HG03095 (cell line): ENCODE results near the gene DMGDH.

ENCODE experiments used
- ATAC-seq: cut with Tn5 transposase; IDR thresholded peaks from one replicate; pipeline ENCODE4 v1.9.1; 2021; ENCODE audit warnings: moderate library complexity; ENCODE audit not compliant: unreplicated experiment

Gene DMGDH

GRCh38 chr5:78979117-78979742, 90.2 kb downstream of the DMGDH start:
- no peak for ATAC-seq

GRCh38 chr5:78975035-78975434, 94.4 kb downstream of the DMGDH start:
- ATAC-seq, result no peak

DNA sequence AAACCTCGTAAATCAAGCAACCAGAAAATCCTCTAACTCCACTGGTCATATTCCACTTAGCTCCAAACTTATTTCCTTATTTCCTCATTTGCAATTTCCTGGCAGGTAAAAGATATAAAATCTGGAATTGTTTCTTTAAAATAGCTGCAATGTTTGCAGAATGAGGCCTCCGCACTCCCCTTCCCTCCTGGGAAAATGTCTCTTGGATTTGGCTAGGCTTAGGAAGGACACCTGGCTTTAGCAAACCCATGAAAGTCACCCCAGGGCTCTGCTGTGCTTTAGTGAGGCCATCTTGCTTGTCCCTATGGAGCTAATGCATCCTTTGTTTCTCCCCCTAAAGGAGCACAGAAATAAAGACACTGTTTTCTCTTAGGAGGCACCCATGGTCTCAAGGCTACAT, 94.9 kb downstream of the DMGDH start:
- no peak for ATAC-seq

- no peak for ATAC-seq
Measured at GRCh38 chr5:78974011-78974410, 95.5 kb downstream of the DMGDH start.

DNA sequence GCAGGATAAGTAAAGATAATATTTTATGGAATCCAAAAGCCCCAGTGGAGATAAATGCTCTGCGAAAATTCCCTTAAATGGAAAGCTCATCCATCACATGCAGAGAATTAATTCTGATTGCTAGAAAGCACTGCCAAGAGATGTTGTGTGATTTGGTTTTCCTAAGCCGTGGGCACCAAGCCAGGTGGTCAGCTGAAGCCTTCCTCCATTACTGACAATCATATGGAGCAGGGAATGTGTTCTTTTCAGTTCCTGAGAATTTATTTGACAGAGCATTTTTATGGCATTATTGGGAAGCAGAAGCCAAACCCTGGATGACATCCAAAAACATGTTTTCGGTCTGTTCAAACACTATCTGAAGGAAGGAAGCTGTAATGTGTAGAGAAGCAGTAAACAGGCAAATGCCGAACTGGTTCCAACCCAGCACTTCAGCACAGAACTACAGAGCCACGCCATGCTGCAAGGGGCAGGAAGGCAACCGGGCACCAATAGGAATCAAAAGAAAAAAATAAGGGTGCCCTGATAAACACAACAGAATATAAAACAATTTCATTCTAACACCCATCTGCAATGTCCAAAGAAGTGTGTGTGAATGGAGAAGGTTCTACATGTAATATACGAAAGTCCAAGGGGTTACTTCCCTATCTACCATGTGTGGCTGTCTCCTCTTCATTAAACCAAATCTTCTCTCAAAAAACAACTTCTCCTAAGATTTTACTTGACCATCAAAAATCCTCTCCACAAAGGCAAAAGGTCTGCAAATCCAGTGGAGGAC, 96.6 kb downstream of the DMGDH start:
- no peak for ATAC-seq

DNA sequence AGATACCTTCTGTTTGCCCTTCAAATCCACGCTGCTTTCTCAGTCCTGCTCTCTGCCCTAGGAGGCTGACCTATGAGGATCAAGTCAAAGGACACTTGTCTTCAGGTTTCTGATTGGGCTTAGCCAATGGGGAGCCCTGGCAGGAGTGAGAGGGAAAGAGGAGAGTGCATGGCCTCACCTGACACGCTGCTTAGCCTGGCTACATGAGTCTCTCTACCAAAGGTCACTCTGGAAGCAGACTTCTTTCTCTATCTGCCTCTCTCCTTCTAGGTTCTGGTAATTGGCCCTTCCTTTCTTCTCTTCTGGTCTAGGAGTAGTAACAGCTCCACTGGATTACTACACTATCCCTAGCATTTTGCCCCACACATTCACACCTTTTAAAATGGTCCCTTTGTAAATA, 97.5 kb downstream of the DMGDH start:
- ATAC-seq, result no peak

- no peak for ATAC-seq
Measured at GRCh38 chr5:78968781-78969180, 100.7 kb downstream of the DMGDH start.

DNA sequence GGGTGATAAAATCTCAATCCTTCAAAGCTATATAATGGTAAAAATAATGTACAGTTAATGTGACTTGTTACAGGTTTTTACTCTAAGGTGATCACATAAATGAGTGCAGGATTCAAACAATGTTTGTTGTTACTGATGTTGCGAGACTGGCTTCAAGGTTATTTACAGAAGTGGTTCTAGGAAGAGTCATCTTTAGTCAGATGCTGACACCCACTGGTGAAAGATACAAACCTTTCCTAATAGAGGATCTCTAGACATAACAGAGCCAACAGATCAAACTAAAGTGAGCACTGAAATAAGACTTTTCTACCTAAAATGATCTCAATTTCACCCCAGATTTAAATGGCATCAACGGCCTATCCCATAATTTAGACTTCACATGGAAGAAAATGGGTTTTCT, 104.6 kb downstream of the DMGDH start:
- no peak for ATAC-seq

GRCh38 chr5:78961743-78962142, 107.7 kb downstream of the DMGDH start:
- ATAC-seq, result no peak

DNA sequence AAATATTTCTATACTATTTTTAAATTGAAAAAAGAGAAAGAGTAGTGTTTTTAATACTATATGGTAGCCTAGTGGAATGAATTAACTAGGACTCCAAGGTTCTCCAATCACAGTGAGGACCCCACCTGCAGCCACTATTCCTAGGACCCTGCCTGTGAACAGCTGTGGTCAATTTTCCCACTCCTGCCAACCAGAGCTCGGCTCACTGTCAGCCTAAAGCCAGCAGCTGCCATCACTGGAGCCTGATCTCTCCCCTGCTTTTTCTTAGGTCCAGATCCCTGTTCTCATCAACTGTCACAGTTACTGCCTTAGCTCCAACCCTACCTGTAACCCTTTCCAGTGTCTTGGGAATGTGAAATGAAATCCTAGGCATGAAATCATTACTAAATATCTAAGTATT, 109.7 kb downstream of the DMGDH start:
- ATAC-seq, result no peak

- no peak for ATAC-seq
Measured at GRCh38 chr5:78958672-78959445, 110.6 kb downstream of the DMGDH start.

GRCh38 chr5:78956901-78957300, 112.6 kb downstream of the DMGDH start:
- no peak for ATAC-seq

DNA sequence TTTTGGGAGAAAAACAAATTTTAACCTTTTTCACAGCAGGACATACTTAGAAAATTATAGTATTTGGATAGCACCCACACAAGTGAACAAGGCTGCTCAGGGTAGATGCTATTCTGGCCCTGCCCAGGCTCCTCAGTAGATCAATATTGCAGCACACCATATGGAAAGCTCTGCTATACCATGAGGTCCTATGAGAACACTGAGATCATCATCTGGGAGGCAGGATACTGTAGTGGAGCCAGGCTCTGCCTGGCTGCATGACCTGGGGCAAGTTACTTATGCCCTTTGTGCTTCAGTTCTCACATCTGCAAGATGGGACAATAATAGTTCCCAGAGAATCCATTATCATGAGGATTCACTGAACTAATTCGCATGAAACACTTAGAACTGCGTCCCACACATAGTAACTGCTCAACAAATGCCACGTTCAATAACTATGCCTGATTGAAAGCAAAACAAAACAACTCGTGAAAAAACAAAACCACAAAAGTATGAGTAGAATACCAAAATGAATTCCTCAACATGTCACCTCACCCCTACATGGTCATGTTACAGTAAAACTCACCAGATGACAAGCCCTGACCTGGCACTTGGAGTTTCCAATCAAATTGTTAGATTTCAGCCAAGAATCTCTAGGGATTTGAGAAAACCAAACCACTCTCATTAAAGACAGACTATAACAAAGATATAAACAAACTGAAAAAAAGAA, 116.2 kb downstream of the DMGDH start:
- ATAC-seq, result no peak
